HG02884 (cell line): ENCODE results near the gene C12orf60.

ENCODE experiments used
- ATAC-seq: cut with Tn5 transposase; IDR thresholded peaks from one replicate; pipeline ENCODE4 v1.9.1; 2021; ENCODE audit warnings: mild to moderate bottlenecking, moderate library complexity; ENCODE audit not compliant: unreplicated experiment

The C12orf60 gene

DNA sequence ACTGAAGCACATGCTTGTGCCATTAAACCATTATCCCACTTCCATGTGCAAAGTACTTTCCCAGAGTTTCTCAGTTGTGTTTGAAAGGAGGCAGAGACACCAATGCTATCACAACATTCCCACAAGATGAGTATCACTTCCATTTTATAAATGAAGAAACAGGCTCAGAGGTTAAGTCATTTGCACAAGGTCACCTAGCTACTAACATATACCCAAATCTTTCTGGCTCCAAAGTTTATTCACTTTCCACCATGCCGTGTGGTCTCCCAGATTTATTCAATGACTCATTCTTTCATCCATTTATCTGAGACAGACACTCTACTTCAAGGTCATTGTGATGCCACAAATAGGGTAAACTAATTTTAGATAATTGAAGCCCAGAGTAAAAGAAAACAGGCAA lies 30.5 kb downstream of the C12orf60 start:
- no peak for ATAC-seq

- no peak for ATAC-seq
These were observed 31.0 kb downstream of the C12orf60 start for GRCh38 chr12:14834509-14834908.

GRCh38 chr12:14836336-14837210 lies 33.1 kb downstream of the C12orf60 start:
- ATAC-seq, result no peak

- ATAC-seq, result no peak
These were observed 35.8 kb downstream of the C12orf60 start for GRCh38 chr12:14839262-14839661.

DNA sequence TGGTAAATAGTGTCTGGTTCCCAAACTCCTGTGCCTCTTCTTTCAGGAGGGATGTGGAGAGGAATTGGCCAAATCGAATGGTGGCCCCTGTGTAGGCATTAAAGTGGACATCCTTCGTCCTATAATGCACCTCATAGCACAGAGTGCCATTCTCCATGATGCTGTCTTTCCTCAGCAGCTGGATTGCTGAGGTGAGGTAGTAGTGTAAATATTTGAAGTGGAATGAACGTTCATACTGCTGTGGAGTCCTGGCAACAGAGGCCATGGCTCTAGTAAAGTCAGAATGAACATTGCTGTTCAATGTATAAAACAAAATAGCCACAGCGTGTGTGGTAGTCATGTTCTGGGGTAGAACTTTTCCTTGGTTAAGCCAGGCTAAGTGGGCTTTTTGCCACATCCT lies 37.1 kb downstream of the C12orf60 start:
- no peak for ATAC-seq

GRCh38 chr12:14841761-14842160 lies 38.3 kb downstream of the C12orf60 start:
- ATAC-seq, result no peak

DNA sequence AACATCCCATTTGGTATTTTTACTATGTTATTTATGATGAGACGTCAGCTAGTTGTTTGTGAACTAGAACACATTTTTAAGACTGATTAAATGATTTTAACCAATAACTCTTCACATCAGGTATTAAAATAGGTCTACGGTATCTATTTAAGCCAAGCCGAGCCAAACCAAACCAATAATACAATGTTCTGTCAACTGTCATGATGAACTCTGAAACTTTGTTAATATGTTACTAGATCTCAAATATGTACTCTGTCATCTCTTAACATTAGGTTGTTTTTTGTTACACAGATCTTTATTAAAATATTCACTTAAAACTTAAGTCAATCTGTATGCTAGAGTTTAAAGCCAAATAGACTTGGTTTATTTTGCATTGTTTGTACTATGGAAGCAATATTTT lies 38.8 kb downstream of the C12orf60 start:
- no peak for ATAC-seq

- no peak for ATAC-seq
These were observed 40.0 kb downstream of the C12orf60 start, which contains the start of gene ART4 for GRCh38 chr12:14843425-14843887. Gene ART4, minus strand, starts transcription at chr12:14843526. Its CDS starts 413 bp downstream, at chr12:14843113.

DNA sequence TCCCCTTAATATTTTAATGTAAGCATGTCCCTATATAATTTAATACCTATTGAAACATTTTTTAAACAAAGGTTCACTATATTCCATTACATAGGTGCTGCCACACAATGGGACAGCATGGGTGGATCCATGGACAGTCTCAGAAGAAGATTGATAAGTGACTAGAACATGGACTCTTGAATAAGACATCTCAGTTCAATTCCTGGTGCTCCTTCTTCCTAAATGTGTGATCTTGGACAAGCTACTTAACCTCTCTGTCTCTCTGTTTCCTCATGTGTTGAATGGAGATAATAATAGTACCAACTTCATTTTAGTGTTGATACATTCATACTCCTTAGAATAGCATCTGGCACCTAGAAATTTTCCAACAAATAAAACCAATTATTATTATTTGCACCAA lies 40.9 kb downstream of the C12orf60 start:
- no peak for ATAC-seq

DNA sequence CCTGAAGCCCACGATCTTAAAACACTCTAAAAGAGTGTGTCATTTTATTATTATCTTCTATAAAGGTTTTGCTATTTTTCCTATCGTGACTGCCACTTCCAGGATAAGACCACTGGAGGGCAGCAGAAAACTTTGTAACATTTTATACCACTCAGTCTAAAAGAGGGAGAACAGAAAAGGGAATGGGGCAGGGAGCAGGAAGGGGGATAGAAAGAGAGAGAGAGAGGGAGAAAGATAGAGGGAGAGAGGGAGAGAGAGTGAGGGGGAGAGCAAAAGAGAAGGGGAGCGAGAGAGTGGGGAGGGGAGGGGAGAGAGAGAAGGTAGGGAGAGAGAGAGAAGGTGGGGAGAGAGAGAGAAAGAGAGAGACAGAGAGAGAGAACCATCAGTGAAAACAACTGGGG lies 41.9 kb downstream of the C12orf60 start:
- no peak for ATAC-seq

DNA sequence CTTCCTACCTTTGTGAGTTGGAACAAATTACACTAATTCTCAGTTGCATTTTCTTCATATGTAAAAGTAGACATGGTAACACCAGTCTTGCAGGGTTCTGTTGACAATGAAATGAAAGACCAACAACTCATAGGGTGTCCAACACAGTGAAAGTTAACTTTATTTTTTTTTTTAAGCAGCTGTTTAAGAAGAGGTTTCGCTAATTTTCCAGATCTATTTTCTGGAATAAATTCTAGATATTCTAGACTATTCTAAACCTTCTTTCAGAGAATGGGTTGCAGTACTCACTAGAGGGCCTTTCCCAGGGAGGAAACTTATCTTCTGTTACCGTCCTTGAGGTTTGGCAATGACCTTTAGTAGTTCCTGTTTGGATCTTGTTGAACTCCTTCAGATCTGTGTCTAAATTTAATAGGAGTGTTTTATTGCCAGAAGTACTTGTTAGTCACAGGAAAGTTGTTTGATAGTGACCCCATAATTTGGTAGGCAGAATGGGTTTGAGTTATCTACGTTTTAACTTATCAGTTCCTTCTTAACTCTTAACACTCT lies 42.6 kb downstream of the C12orf60 start:
- no peak for ATAC-seq

- no peak for ATAC-seq
These were observed 43.6 kb downstream of the C12orf60 start for GRCh38 chr12:14846876-14847580.

DNA sequence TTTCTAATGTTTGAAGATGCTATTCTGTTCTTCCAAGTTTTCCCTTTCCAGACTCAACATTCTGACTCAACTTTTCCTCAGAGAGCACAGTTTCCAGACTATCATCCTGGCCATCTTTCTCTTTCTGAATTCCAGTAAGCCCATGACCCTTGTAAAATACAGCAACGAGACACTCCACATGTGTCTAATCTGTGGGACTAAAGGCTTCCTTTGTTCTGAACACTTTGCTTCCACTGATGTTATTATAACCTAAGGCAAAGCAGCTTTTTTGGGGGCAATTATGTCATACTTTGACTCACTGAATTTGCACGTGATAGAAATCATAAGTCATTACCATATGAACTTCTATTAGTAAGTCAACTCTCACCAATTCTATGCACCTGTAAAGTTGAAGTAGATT lies 46.2 kb downstream of the C12orf60 start:
- ATAC-seq, result no peak

DNA sequence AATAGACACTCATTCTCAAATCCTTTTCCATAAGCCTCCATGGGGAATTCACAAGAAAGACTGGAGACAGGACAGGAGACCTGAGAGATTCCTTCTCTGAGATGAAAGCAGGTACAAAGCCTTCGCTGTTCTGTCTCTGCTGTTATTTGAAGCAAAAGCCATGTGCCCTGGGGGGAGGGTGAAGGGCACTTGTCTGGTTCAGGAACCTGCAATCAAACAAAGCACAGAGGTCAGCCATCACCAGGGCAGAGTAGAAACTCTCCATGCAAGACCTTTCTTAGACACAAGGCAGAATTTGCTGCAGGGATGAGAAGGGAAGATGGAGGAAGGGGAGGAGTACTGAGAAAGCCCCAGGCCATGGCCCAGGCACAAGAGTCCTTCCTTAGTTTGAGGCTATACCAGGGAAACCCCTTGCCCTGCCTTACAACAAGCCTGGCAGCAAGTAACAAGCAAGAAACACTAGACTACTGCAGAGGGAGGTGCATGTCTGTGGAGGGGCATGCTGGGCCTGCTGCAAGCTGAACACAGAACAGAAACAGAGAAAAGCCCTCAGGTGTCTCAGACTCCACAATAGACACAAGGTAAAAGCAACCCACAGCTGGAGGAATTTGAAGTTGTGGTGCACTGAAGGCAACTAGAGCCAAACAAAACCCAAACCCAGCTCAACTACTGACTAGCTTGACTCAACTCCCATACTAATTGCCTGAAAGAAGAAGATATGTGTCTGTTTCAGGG lies 47.6 kb downstream of the C12orf60 start:
- peak; percentile 72 for ATAC-seq

DNA sequence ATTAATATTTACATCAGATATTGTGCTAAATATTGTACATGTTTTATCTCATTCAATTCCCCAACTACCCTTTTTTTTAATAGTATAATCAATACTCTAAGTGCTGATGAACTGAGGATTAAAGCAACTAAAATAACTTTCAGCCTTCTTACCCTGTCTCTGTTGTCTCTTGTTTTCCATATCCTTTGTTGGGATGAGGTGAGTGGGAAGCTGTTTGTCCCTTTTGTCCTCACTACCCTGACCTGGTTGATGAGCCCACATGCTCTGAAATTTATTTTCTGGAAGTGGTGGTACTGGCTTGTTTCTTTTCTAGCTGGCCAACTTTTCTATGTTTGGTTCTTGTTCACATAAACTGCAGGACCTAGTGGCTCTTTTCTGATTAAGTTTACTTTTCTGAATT lies 49.4 kb downstream of the C12orf60 start:
- no peak for ATAC-seq

DNA sequence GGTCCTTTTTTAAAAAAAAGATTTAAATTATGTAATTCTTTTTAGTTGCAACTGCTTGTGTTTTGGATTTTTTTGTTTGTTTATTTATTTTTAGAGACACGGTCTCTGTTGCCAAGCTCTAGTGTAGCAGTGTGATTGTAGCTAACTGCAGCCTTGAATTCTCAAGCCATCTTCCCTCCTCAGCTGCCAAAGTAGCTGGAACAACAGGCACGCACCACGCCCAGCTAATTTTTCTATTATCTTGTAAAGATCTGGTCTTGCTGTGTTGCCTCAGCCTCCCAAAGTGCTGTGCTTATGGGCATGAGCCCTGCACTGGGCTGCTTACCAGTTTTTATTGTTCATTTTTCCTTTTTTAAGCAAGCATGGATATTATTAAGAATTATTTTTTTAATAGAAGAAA lies 50.5 kb downstream of the C12orf60 start:
- no peak for ATAC-seq

- ATAC-seq, result no peak
These were observed 51.2 kb downstream of the C12orf60 start for GRCh38 chr12:14854586-14855183.

- no peak for ATAC-seq
These were observed 55.0 kb downstream of the C12orf60 start for GRCh38 chr12:14858513-14858912.

DNA sequence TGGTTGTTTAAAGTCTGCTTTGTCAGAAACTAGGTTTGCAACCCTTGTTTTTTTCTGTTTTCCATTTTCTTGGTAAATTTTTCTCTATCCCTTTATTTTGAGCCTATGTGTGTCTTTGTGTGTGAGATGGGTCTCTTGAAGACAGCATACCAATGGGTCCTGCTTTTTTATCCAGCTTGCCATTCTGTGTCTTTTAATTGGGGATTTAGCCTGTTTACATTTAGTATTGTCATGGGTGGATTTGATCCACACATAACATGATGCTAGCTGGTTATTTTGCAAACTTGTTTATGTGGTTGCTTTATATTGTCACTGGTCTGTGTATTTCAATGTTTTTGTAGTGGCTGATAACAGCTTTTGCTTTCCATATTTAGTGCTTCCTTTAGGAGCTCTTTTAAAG lies 57.0 kb downstream of the C12orf60 start:
- ATAC-seq, result no peak

DNA sequence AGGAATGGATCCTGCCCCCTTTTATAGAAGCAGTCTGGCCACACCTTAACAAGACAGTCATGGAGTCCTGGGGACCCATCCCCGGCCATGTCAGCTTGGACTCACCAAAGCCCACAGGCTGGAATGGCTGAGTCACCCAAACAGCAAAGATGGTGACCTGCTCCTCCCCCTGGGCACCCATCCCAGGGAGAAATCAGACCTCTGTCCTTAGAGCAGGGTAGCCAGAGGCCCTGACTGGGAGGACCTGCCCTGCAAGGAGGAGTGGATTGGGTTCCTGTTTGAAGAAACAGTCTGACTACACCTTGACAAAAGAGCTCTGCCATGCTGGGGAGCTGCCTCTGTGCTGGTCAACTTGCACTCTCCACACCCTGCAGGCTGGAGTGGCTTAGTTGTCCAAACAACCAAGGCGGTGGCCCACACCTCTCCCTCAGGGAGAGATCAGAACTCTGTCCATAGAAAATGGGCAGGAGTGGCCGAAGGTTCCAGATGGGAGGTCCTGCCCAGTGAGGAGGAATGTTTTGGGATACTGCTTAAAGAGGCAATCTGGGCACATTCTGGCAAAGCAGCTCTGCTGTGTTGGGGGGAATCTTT lies 65.5 kb downstream of the C12orf60 start:
- no peak for ATAC-seq
